Ovary (tissue), 9 donors: ENCODE measurements around the gene THRA. TPM values are rescaled to one million over a fixed set of nuclear protein-coding genes. Genes with fewer than 3 reads are reported as not detected.

Experiments used
- DNase-seq, 5 donors: peaks; one replicate each; pipeline ENCODE4 v3.0.0-alpha.2; 2019 to 2020
- H3K27ac ChIP-seq, 2 donors: fragments of 200-600 bp; one replicate each; pipeline versions ENCODE4 v1.5.1 to v1.8.0; 2019 to 2022
- H3K27me3 ChIP-seq: fragments of 200-600 bp; one replicate; pipeline ENCODE4 v1.8.0; 2022
- H3K36me3 ChIP-seq: fragments of 200-600 bp; sonication (generic); one replicate; pipeline ENCODE4 v1.5.1; 2019
- H3K4me1 ChIP-seq: one replicate; pipeline ENCODE4 v1.8.1; 2013; ENCODE audit warnings: mild to moderate bottlenecking, moderate library complexity; ENCODE audit not compliant: insufficient read depth
- H3K4me3 ChIP-seq: fragments of 200-600 bp; sonication (generic); one replicate; pipeline ENCODE4 v1.5.1; 2017
- H3K9me3 ChIP-seq, 2 donors: fragments of 200-600 bp in 1 of 2; sonication (generic) in 1 of 2; one replicate each; pipeline versions ENCODE4 v1.5.1 to v1.8.1; 2013 to 2019; ENCODE audit warnings: mild to moderate bottlenecking in 1 of 2, moderate library complexity in 1 of 2
- CTCF ChIP-seq, 3 donors: fragments of 450-650 bp in 2 of 3; fragments of 200-600 bp in 1 of 3; IDR thresholded peaks; one replicate each; pipeline versions ENCODE4 v1.5.1 to v1.8.0; 2016 to 2022; ENCODE audit warnings: antibody characterized with exemption in 3 of 3, mild to moderate bottlenecking in 1 of 3
- EP300 ChIP-seq: sonication (generic); formaldehyde crosslinking; IDR thresholded peaks from one replicate; pipeline ENCODE4 v1.6.1; 2017; ENCODE audit warnings: antibody characterized with exemption
- POLR2A ChIP-seq: fragments of 450-650 bp; IDR thresholded peaks from one replicate; pipeline ENCODE4 v1.6.1; 2017; ENCODE audit warnings: antibody characterized with exemption, mild to moderate bottlenecking, moderate library complexity
- WGBS, 3 donors: extraction: QIAGEN DNeasy Blood & Tissue Kit in 1 of 3; methylation state at CpG; one replicate each; pipeline versions ENCODE4 v1.1.5 to v1.1.7; 2013 to 2017; 5-methylcytosine and 5-hydroxymethylcytosine counted together
- intact Hi-C, 4 donors: fragments of 100-400 bp; cut with DNase I; formaldehyde crosslinking; loops; one replicate each; pipeline versions ENCODE4 v1.11.0 to v1.15.1; 2022 to 2023
- polyA plus RNA-seq, 2 donors: library from polyadenylated mRNA; stranded (reverse); fragments of 200-250 nt in 1 of 2; fragments of 350-450 nt in 1 of 2; fragmentation: Illumina TruSeq in 1 of 2; extraction: RNeasy Lipid Tissue Mini Kit (QIAGEN cat#74804) in 1 of 2; gene quantifications; one replicate each; pipeline ENCODE4 v1.2.3, GENCODE V29; 2013 to 2014
- total RNA-seq, 7 donors: library from RNA; depleted of rRNA in 2 of 7; stranded (reverse); fragments of >200 nt in 2 of 7; fragmentation: NEBNext Ultra II Directional in 3 of 7; extraction: Animal tissue kit (Norgen Biotek cat#: 25700) in 3 of 7; gene quantifications; one replicate each; pipeline versions ENCODE4 v1.1.0 to v1.2.4, GENCODE V29; 2016 to 2023
- donor health status: DM: no; HTN: no; CAD: no; lungs with moderate emphysema.
- donor health status: DM: no; HTN: no; CAD: no.
- donor health status: Bipolar disorder and iron deficiency.
- donor health status: DM: yes; HTN: yes; CAD: no.
- donor health status: DM: no; HTN: no; CAD: no.
- donor health status: DM: yes; HTN: yes; CAD: no.

THRA gene
- total and polyA plus RNA-seq, 9 donors, result 51.4 to 129 (median 87.2) TPM

GRCh38 chr17:40106760-40107521 is 44.2 kb downstream of the THRA start:
- no peak overlapping the region for H3K4me3 ChIP-seq
- 8 to 14% (median 12%) methylated on average over 20 of the region's 20 CpGs for WGBS, 3 donors
- peak overlapping the region; percentile 89 to 91 for H3K27ac ChIP-seq
- no peaks in the 10 kb centered on the region for H3K9me3 ChIP-seq
- H3K36me3 ChIP-seq, result no peaks in the 10 kb centered on the region
- H3K4me1 ChIP-seq, result peaks cover 51% of the 10 kb centered on the region
- peak; percentile 58 to 75 (median 67) for DNase-seq
- intact Hi-C loops, result loop anchor here in 2 of 4 donors (5.0 kb wide), 2 partner anchors 35 to 45 kb away; partner anchors contain the start of gene THRA (in 1 of the 2)
- no peaks in the 10 kb centered on the region for H3K27me3 ChIP-seq
- no peak for TF ChIP-seq POLR2A
- TF ChIP-seq EP300, result no peak
- TF ChIP-seq CTCF (IDR thresholded peaks at IDR 0.05), result no peak

GRCh38 chr17:40107522-40108174 is 44.9 kb downstream of the THRA start:
- TF ChIP-seq EP300, result no peak
- no peak for TF ChIP-seq POLR2A
- no peak for TF ChIP-seq CTCF (IDR thresholded peaks at IDR 0.05)
- H3K4me3 ChIP-seq, result no peak overlapping the region
- WGBS, 3 donors, result 29 to 43% (median 32%) methylated on average over 5 of the region's 5 CpGs
- peak overlapping the region; percentile 89 to 91 for H3K27ac ChIP-seq
- no peaks in the 10 kb centered on the region for H3K9me3 ChIP-seq
- intact Hi-C loops, result loop anchor here in 2 of 4 donors (5.0 kb wide), 2 partner anchors 35 to 45 kb away; partner anchors contain the start of gene THRA (in 1 of the 2)
- DNase-seq, result peak in 3 of 5 donors; percentile 40 to 51 (median 43)
- H3K36me3 ChIP-seq, result no peaks in the 10 kb centered on the region
- no peaks in the 10 kb centered on the region for H3K27me3 ChIP-seq
- peaks cover 53% of the 10 kb centered on the region for H3K4me1 ChIP-seq

DNA sequence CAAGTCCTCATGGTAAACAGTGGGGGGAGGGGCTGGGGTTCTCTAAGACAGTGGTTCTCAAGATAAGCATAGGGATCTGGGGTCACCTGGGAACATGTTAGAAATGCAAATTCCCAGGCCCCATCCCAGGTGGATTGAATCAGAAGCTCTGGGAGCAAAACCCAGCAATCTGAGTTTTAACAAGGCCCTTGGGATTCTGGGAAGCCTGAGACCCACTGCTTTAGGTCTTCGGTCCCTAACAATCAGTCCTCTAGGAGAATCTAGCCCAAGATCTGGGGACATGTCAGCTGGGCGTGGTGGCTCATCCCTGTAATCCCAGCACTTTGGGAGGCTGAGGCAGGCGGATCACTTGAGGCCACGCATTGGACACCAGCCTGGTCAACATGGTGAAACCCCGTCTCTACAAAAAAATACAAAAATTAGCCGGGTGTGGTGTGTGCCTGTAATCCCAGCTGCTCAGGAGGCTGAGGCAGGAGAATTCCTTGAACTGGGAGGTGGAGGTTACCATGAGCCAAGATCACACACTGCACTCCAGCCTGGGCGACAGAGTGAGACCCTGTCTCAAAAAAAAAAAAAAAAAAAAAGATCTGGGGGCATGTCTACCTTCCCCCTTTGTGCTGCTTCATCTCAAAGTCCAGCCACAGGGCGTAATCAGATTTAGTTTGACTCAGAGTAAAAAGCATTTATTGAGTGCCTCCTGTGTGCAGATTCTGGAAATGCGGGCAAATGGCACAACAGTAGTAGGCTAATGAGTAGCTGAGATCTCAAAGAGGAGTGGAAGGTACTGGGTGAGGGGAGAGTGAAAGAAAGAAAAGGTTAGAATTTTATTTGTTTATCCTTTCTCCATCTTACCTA is 46.4 kb downstream of the THRA start:
- intact Hi-C loops, result loop anchor here in 2 of 4 donors (5.0 kb wide), 2 partner anchors 37 to 47 kb away; partner anchors contain the start of gene THRA (in 1 of the 2)
- WGBS, 3 donors, result 91 to 92% (median 92%) methylated on average over 9 of the region's 9 CpGs

More for the DNA sequence above, 46.4 kb downstream of the THRA start:
- DNase-seq, result peak in 3 of 5 donors; percentile 40 to 53 (median 43)
- H3K36me3 ChIP-seq, result no peaks in the 10 kb centered on the region
- H3K27me3 ChIP-seq, result no peaks in the 10 kb centered on the region
- H3K4me3 ChIP-seq, result no peak overlapping the region
- TF ChIP-seq CTCF (IDR thresholded peaks at IDR 0.05), result peak in 1 of 3 donors; percentile 10
- TF ChIP-seq EP300, result no peak
- H3K27ac ChIP-seq, result peak overlapping the region; percentile 89 to 91
- no peaks in the 10 kb centered on the region for H3K9me3 ChIP-seq
- H3K4me1 ChIP-seq, result peaks cover 46% of the 10 kb centered on the region
